Measurements from ENCODE around the gene TRIM65.

The TRIM65 gene

GRCh38 chr17:75900691-75901533 is 4.2 kb upstream of the TRIM65 start:
- no peak for TF ChIP-seq EZH2phosphoT487 (IDR thresholded peaks at IDR 0.05; ENCODE audit: low read depth)
- TF ChIP-seq CTCF (IDR thresholded peaks at IDR 0.05; ENCODE audit: low read depth, low read length): no peak
- H3K9ac ChIP-seq (ENCODE audit: low read length): no peak overlapping the region
- H3K4me3 ChIP-seq (ENCODE audit: low read length): no peak overlapping the region
- H3K27me3 ChIP-seq (ENCODE audit: low read depth, low read length): no peaks in the 10 kb centered on the region
- H3K79me2 ChIP-seq (ENCODE audit: low read length): peaks cover 24% of the 10 kb centered on the region
- no peak overlapping the region for H3K4me2 ChIP-seq (ENCODE audit: low read length)
- H3K36me3 ChIP-seq (replicated peaks; ENCODE audit: low read depth, low read length): peaks cover 9% of the 10 kb centered on the region
- no peaks in the 10 kb centered on the region for H3K9me3 ChIP-seq (ENCODE audit: insufficient read depth, low read length)
- H3K27ac ChIP-seq (ENCODE audit: low read length): no peak overlapping the region
- H3K4me1 ChIP-seq (ENCODE audit: low read length): peaks cover 15% of the 10 kb centered on the region
- H4K20me1 ChIP-seq (ENCODE audit: insufficient read depth, low read length): no peaks in the 10 kb centered on the region
- no peak overlapping the region for H2AFZ ChIP-seq (ENCODE audit: low read depth, low read length)

- no peak overlapping the region for H2AFZ ChIP-seq (ENCODE audit: low read depth, low read length)
- no peaks in the 10 kb centered on the region for H3K9me3 ChIP-seq (ENCODE audit: insufficient read depth, low read length)
- no peak overlapping the region for H3K9ac ChIP-seq (ENCODE audit: low read length)
- H3K4me1 ChIP-seq (ENCODE audit: low read length): peaks cover 19% of the 10 kb centered on the region
- no peaks in the 10 kb centered on the region for H3K27me3 ChIP-seq (ENCODE audit: low read depth, low read length)
- H3K27ac ChIP-seq (ENCODE audit: low read length): no peak overlapping the region
- peaks cover 34% of the 10 kb centered on the region for H3K79me2 ChIP-seq (ENCODE audit: low read length)
- TF ChIP-seq EZH2phosphoT487 (IDR thresholded peaks at IDR 0.05; ENCODE audit: low read depth): no peak
- TF ChIP-seq CTCF (IDR thresholded peaks at IDR 0.05; ENCODE audit: low read depth, low read length): no peak
- H4K20me1 ChIP-seq (ENCODE audit: insufficient read depth, low read length): no peaks in the 10 kb centered on the region
- peaks cover 9% of the 10 kb centered on the region for H3K36me3 ChIP-seq (replicated peaks; ENCODE audit: low read depth, low read length)
- no peak overlapping the region for H3K4me3 ChIP-seq (ENCODE audit: low read length)
- H3K4me2 ChIP-seq (ENCODE audit: low read length): no peak overlapping the region
Observed at GRCh38 chr17:75899767-75900468, 3.2 kb upstream of the TRIM65 start.

GRCh38 chr17:75899353-75899752 is 2.6 kb upstream of the TRIM65 start:
- Histone ChIP-seq H3K4me3 (ENCODE audit: low read length) (no peak overlapping the region), H3K4me2 (ENCODE audit: low read length) (no peak overlapping the region), H3K27ac (ENCODE audit: low read length) (no peak overlapping the region), H3K36me3 (replicated peaks; ENCODE audit: low read depth, low read length) (peaks cover 9% of the 10 kb centered on the region), H3K27me3 (ENCODE audit: low read depth, low read length) (no peaks in the 10 kb centered on the region), H3K79me2 (ENCODE audit: low read length) (peaks cover 38% of the 10 kb centered on the region), H2AFZ (ENCODE audit: low read depth, low read length) (no peak overlapping the region), H3K9me3 (ENCODE audit: insufficient read depth, low read length) (no peaks in the 10 kb centered on the region), H3K4me1 (ENCODE audit: low read length) (peaks cover 22% of the 10 kb centered on the region), H3K9ac (ENCODE audit: low read length) (no peak overlapping the region), H4K20me1 (ENCODE audit: insufficient read depth, low read length) (no peaks in the 10 kb centered on the region)
- no peak for TF ChIP-seq CTCF (IDR thresholded peaks at IDR 0.05; ENCODE audit: low read depth, low read length)

- Histone ChIP-seq H3K79me2 (ENCODE audit: low read length) (peaks cover 37% of the 10 kb centered on the region), H3K27me3 (ENCODE audit: low read depth, low read length) (no peaks in the 10 kb centered on the region), H3K9me3 (ENCODE audit: insufficient read depth, low read length) (no peaks in the 10 kb centered on the region), H4K20me1 (ENCODE audit: insufficient read depth, low read length) (no peaks in the 10 kb centered on the region), H3K4me1 (ENCODE audit: low read length) (peaks cover 19% of the 10 kb centered on the region), H3K4me2 (ENCODE audit: low read length) (no peak overlapping the region), H2AFZ (ENCODE audit: low read depth, low read length) (no peak overlapping the region), H3K9ac (ENCODE audit: low read length) (no peak overlapping the region), H3K27ac (ENCODE audit: low read length) (no peak overlapping the region), H3K4me3 (ENCODE audit: low read length) (no peak overlapping the region), H3K36me3 (replicated peaks; ENCODE audit: low read depth, low read length) (peaks cover 9% of the 10 kb centered on the region)
- TF ChIP-seq CTCF (IDR thresholded peaks at IDR 0.05; ENCODE audit: low read depth, low read length) (no peak), EZH2phosphoT487 (IDR thresholded peaks at IDR 0.05; ENCODE audit: low read depth) (no peak)
Observed at GRCh38 chr17:75898791-75899190, 2.0 kb upstream of the TRIM65 start.

All from OCI-LY3 (cell line).